GM12875 (cell line): ENCODE data around the gene CCDC61.
A peak's percentile ranks its signal among the peaks of the same experiment; 100 is the strongest.

Source experiments
- H3K4me3 ChIP-seq: one replicate; pipeline ENCODE4 v1.5.1; 2011; ENCODE audit warnings: low read depth, low read length, control low read depth
- TF ChIP-seq, protein P1 (sequence below): IDR thresholded peaks from 2 replicates; pipeline ENCODE4 v1.5.1; 2011; ENCODE audit warnings: low read depth, mild to moderate bottlenecking, control low read depth, inconsistent platforms, low read length, moderate library complexity, borderline replicate concordance; ENCODE audit not compliant: insufficient read depth

CCDC61 gene

DNA sequence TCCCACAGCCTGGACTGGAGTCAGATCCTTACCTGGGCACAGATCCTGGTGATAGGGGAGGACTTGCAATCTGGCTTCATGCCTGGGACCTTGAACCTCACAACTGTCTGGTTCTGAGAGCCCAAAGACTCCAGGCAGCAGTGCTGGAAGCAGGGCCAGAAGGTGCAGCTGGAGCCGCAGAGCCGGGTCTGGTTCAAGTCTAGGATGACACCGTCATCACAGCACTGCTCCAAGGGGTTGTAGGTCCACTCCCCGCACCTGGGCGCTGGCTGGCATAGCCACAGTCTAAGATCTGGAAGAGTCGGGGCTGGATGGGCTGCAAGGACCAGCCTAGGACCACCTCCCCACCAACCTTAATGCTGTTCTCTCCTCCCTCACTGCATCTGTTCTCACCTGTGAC, 44.9 kb downstream of the CCDC61 start:
- TF ChIP-seq, protein P1, sequence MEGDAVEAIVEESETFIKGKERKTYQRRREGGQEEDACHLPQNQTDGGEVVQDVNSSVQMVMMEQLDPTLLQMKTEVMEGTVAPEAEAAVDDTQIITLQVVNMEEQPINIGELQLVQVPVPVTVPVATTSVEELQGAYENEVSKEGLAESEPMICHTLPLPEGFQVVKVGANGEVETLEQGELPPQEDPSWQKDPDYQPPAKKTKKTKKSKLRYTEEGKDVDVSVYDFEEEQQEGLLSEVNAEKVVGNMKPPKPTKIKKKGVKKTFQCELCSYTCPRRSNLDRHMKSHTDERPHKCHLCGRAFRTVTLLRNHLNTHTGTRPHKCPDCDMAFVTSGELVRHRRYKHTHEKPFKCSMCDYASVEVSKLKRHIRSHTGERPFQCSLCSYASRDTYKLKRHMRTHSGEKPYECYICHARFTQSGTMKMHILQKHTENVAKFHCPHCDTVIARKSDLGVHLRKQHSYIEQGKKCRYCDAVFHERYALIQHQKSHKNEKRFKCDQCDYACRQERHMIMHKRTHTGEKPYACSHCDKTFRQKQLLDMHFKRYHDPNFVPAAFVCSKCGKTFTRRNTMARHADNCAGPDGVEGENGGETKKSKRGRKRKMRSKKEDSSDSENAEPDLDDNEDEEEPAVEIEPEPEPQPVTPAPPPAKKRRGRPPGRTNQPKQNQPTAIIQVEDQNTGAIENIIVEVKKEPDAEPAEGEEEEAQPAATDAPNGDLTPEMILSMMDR: no peak

GRCh38 chr19:46040952-46041500, 45.8 kb downstream of the CCDC61 start, which contains the start of gene IGFL4:
TSS of gene IGFL4 (minus strand) at chr19:46041002. CDS start at chr19:46040962, 40 bp downstream.
- no peak within 1 kb of the TSS for H3K4me3 ChIP-seq
- TF ChIP-seq, protein P1: no peak

More for the DNA sequence above, 44.9 kb downstream of the CCDC61 start:
- no peak overlapping the region for H3K4me3 ChIP-seq

DNA sequence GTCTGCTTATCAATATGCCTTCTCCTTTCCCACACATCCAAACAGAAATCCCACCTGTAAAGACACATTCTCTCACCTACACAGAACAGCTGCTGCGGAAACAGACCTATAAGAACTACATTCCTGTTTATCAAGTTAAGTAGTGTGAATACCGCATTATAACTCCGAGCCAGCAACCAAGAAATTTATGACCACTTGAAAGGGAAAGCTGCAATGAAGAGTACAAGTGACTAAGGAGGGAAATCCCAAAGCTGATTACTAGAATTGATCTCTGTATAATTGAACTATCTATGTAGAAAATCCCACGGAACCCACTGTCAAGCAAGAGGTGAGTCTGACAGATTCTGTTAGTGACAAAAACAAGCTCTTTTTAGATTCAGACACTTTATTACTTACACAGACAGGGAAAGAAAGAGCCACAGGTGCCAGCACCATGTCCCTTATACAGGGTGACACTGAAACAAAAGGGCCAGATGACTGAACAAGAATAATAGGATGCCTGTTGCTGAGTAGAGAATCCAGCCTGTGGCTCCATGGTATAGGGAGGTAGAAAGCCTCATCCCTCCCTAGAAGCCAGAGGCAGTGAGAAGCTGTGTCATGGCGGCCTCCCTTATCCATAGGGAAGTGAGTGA, 47.1 kb downstream of the CCDC61 start:
- H3K4me3 ChIP-seq: no peak overlapping the region
- TF ChIP-seq, protein P1: no peak

DNA sequence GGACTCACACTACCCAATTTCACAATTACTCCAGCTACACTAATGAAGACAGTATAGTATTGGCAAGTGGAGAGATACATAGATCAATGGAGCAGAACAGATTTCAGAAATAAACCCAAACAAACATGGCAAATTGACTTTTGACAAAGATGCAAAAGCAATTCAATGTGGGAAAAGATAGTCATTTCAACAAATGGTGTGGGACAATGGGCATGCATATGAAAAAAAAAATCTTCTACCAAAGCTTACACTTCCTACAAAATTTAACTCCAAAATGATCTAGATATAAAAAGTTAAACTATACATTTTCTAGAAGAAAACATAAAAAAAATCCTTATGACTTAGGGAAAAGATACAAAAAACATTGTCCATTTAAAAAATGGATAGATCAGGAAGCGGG, 48.3 kb downstream of the CCDC61 start:
- TF ChIP-seq, protein P1: no peak
- H3K4me3 ChIP-seq: no peak overlapping the region

DNA sequence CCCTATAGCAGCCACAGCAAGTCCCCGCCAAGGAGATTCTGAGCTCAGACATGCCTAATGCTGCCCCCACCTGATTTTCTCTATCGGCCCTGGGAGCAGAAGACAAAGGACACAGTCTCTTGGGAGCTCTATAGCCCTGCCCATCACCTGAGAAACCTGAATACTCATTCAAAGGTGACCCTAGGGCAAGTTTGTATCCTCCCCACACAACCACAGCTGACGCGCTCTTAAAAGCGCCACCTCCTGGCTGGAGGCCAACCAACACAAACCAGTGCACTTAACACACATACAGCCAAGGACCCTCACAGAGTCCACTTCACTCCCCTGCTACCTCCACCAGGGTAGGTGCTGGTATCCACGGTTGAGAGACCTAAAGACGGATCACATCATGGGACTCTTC, 54.3 kb downstream of the CCDC61 start:
- TF ChIP-seq, protein P1: peak; percentile 41
- no peak overlapping the region for H3K4me3 ChIP-seq

GRCh38 chr19:46052896-46053295, 57.6 kb downstream of the CCDC61 start:
- H3K4me3 ChIP-seq: no peak overlapping the region
- TF ChIP-seq, protein P1: no peak

DNA sequence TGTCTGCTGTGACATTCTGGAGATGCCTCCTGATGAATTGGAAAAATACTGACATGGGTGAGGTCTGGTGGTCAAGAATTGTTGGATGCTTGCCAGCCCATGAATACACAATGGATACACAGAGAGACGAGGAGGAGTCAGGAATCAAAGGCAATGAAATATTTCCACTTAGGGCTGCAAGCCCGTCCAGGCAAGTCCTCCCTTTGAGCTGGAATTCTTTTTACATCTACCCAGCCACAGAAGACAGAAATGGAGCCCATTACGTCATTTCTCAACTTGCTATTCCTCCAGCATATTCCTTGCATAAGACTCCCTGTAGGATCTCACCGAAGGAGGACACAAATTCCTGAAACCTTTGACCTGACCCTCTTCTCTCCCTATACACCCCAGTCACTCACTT, 61.3 kb downstream of the CCDC61 start:
- TF ChIP-seq, protein P1: no peak
- H3K4me3 ChIP-seq: no peak overlapping the region
